Measurements from ENCODE around the gene IER3. TPM values are rescaled to one million over a fixed set of nuclear protein-coding genes. Genes with fewer than 3 reads are reported as not detected.
"Not testable (repeated sequence)": the region's sequence is repeated elsewhere in the genome, so short reads cannot be mapped to it uniquely, and the experiment has no call there.

Gene IER3
- polyA plus RNA-seq, 2 of the 4 experiments (the other 2 are of a cell fraction), result 104 to 202 TPM

- Histone ChIP-seq H3K9me3 (no peaks in the 10 kb centered on the region), H3K4me2 (no peak overlapping the region; the same call in 2 of the 3 replicates), H3K27ac (peak overlapping the region; percentile 89 to 97), H3K4me3 (no peak overlapping the region), H3K4me1 (peaks cover 77% of the 10 kb centered on the region)
- WGBS (ENCODE audit: missing lambda C conversion rate), result 93% methylated on average over 9 of the region's 9 CpGs
- FAIRE-seq (no peak), ATAC-seq (no peak), DNase-seq (ENCODE audit: low read depth in 1 of 2, low spot score in 1 of 2) (no peak)
- ChIA-PET CTCF (interaction anchor here (1.1 to 3.2 kb wide), 6 partner anchors 9 to 61 kb away, joined by 3 to 21 read pairs (median 6); no protein-coding TSS in a partner anchor), POLR2A (interaction anchor here (3.1 kb wide), 1 partner anchor 15 kb away, joined by 46 read pairs; no protein-coding TSS in a partner anchor)
- TF ChIP-seq EHMT2 (IDR thresholded peaks at IDR 0.05; ENCODE audit: low read depth) (no peak), ATOH8 (CRISPR knock-in tag; IDR thresholded peaks at IDR 0.05; ENCODE audit: low read depth) (no peak), ZC3H11A (IDR thresholded peaks at IDR 0.05) (no peak), RAD21 (conservative IDR thresholded peaks at IDR 0.05 in 1 of 2, IDR thresholded peaks at IDR 0.05 in 1 of 2) (no peak), EP300 (IDR thresholded peaks at IDR 0.05) (no peak), RNF2 (IDR thresholded peaks at IDR 0.05; ENCODE audit: borderline replicate concordance, low read depth) (no peak), JUNB (IDR thresholded peaks at IDR 0.05) (no peak), ZFP36 (IDR thresholded peaks at IDR 0.05; ENCODE audit: borderline replicate concordance, partially characterized antibody) (no peak), TFCP2L1 (CRISPR knock-in tag; IDR thresholded peaks at IDR 0.05) (no peak), CEBPB (IDR thresholded peaks at IDR 0.05) (no peak), CHD2 (IDR thresholded peaks at IDR 0.05; ENCODE audit: low read length, partially characterized antibody) (no peak)
- TF ChIP-seq, protein P1, sequence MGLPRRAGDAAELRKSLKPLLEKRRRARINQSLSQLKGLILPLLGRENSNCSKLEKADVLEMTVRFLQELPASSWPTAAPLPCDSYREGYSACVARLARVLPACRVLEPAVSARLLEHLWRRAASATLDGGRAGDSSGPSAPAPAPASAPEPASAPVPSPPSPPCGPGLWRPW (IDR thresholded peaks at IDR 0.05), result no peak
Measured at GRCh38 chr6:30767158-30767943, 23.0 kb upstream of the IER3 start.

DNA sequence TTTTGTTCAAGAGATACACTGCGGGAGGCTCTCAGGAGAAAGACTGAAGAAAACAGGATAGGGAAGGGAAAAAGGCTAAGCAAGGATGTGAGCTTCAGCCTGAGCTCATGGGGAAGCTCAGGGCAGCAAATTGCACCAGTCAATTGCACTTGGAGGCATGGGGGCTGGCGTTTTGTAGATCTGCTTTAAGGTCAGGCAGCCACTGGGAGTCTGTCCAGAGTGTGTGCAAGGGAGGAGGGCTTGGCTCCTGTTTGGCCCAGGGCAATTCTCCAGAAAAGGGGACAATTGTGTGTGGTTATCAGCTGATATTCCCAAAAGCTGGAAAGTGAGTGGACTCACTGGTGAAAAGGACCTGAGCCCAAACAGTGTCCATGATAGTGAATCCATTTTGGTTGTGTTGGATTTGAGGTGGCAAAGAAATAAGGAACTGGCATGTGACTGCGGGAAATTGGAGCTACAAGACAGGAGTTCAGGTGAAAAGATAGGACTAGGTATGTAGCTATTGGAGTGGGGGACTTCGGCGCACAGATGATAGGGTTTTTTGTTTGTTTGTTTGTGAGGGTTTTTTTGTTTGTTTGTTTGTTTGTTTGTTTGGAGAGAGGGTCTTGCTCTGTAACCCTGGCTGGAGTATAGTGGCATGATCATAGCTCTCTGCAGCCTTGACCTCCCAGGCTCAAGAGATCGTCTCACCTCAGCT, 22.3 kb upstream of the IER3 start:
- WGBS (ENCODE audit: missing lambda C conversion rate), result 84% methylated on average over 6 of the region's 6 CpGs
- H3K4me2 ChIP-seq, result no peak overlapping the region
- ATAC-seq, result no peak
- no peaks in the 10 kb centered on the region for H3K9me3 ChIP-seq
- peaks cover 79% of the 10 kb centered on the region for H3K4me1 ChIP-seq
- no peak overlapping the region for H3K4me3 ChIP-seq
- no peak for TF ChIP-seq SMC3 (IDR thresholded peaks at IDR 0.05)
- TF ChIP-seq, protein P1 (IDR thresholded peaks at IDR 0.05), result no peak
- TF ChIP-seq RAD21 (conservative IDR thresholded peaks at IDR 0.05 in 1 of 2, IDR thresholded peaks at IDR 0.05 in 1 of 2), result no peak
- no peak for TF ChIP-seq RNF2 (IDR thresholded peaks at IDR 0.05; ENCODE audit: borderline replicate concordance, low read depth)
- no peak for TF ChIP-seq HOXA7 (CRISPR knock-in tag; IDR thresholded peaks at IDR 0.05)
- peak overlapping the region; percentile 89 to 97 for H3K27ac ChIP-seq
- POLR2A ChIA-PET, result no interaction called here
- FAIRE-seq, result no peak
- no peak for DNase-seq (ENCODE audit: low read depth in 1 of 2, low spot score in 1 of 2)
- CTCF ChIA-PET, result interaction anchor here (0.7 to 1.9 kb wide), 4 partner anchors 18 to 87 kb away, joined by 3 to 4 read pairs (median 4); no protein-coding TSS in a partner anchor

GRCh38 chr6:30765495-30765894, 21.1 kb upstream of the IER3 start:
- Histone ChIP-seq H3K27ac (peak overlapping the region; percentile 39 to 97; a peak in 5 of 6 replicates), H3K4me1 (peaks cover 78% of the 10 kb centered on the region)
- FAIRE-seq; POLR2A ChIA-PET; DNase-seq (ENCODE audit: low read depth in 1 of 2, low spot score in 1 of 2); H3K4me2 ChIP-seq; H3K4me3 ChIP-seq; ATAC-seq; H3K9me3 ChIP-seq: not testable (repeated sequence)
- WGBS (ENCODE audit: missing lambda C conversion rate), result 74% methylated on average over 1 of the region's 1 CpG
- CTCF ChIA-PET, result interaction anchor here (0.6 to 1.9 kb wide), 5 partner anchors 8 to 86 kb away, joined by 3 to 4 read pairs (median 3); no protein-coding TSS in a partner anchor
